Adrenal gland (tissue), 12 donors: ENCODE data around the gene LDAF1. TPM values are rescaled to one million over a fixed set of nuclear protein-coding genes. Genes with fewer than 3 reads are reported as not detected.
A peak's percentile ranks its signal among the peaks of the same experiment; 100 is the strongest.
"Not testable (repeated sequence)": the region's sequence is repeated elsewhere in the genome, so short reads cannot be mapped to it uniquely, and the experiment has no call there.

ENCODE experiments used
- DNase-seq, 7 donors: peaks; one replicate each; pipeline ENCODE4 v3.0.0-alpha.2; 2019 to 2020
- H3K27ac ChIP-seq, 5 donors: fragments of 200-600 bp; sonication (generic) in 4 of 5; 1 replicate in 3 of 5; 2 replicates in 2 of 5; pipeline versions ENCODE4 v1.5.1 to v1.8.0; 2016 to 2020; ENCODE audit warnings: mild to moderate bottlenecking in 1 of 5
- H3K27me3 ChIP-seq: fragments of 200-600 bp; 2 replicates; pipeline ENCODE4 v1.8.0; 2021
- H3K36me3 ChIP-seq, 2 donors: fragments of 200-600 bp; replicated peaks in 1 of 2; 1 replicate in 1 of 2; 2 replicates in 1 of 2; pipeline versions ENCODE4 v1.5.1 to v1.8.0; 2018 to 2022
- H3K4me1 ChIP-seq, 2 donors: fragments of 200-600 bp; replicated peaks in 1 of 2; 1 replicate in 1 of 2; 2 replicates in 1 of 2; pipeline versions ENCODE4 v1.5.1 to v1.8.0; 2018 to 2021
- H3K4me3 ChIP-seq, 4 donors: fragments of 200-600 bp; sonication (generic) in 3 of 4; one replicate each; pipeline ENCODE4 v1.5.1; 2016 to 2018
- H3K9me3 ChIP-seq, 3 donors: fragments of 200-600 bp; sonication (generic) in 1 of 3; replicated peaks in 1 of 3; 1 replicate in 2 of 3; 2 replicates in 1 of 3; pipeline versions ENCODE4 v1.5.1 to v1.8.0; 2016 to 2021
- POLR2A ChIP-seq, 2 donors: fragments of 450-650 bp; IDR thresholded peaks; one replicate each; pipeline ENCODE4 v1.6.1; 2017; ENCODE audit warnings: antibody characterized with exemption in 2 of 2, mild to moderate bottlenecking in 2 of 2, moderate library complexity in 1 of 2
- WGBS, 4 donors: extraction: QIAGEN DNeasy Blood & Tissue Kit in 2 of 4; methylation state at CpG; one replicate each; pipeline versions ENCODE4 v1.1.5 to v1.1.7; 2013 to 2017; 5-methylcytosine and 5-hydroxymethylcytosine counted together
- intact Hi-C, 2 donors: fragments of 100-400 bp; cut with DNase I; formaldehyde crosslinking; loops; one replicate each; pipeline versions ENCODE4 v1.14.1 to v1.15.0; 2022 to 2023
- polyA plus RNA-seq, 3 donors: library from polyadenylated mRNA; stranded (reverse); fragments of 200-250 nt in 2 of 3; fragments of 350-450 nt in 1 of 3; fragmentation: Illumina TruSeq in 1 of 3; extraction: RNeasy Lipid Tissue Mini Kit (QIAGEN cat#74804) in 1 of 3; gene quantifications; one replicate each; pipeline ENCODE4 v1.2.3, GENCODE V29; 2013 to 2014
- total RNA-seq, 9 donors: library from RNA; depleted of rRNA in 4 of 9; stranded (reverse); fragments of >200 nt in 4 of 9; fragments of 120-200 nt in 1 of 9; fragmentation: NEBNext Ultra II Directional in 1 of 9; extraction: Animal tissue kit (Norgen Biotek cat#: 25700) in 1 of 9; gene quantifications; one replicate each; pipeline versions ENCODE4 v1.1.0 to v1.2.4, GENCODE V29; 2013 to 2023
- TF ChIP-seq, protein P1 (sequence below), 6 experiments: fragments of 450-650 bp in 4 of 6; fragments of 200-600 bp in 2 of 6; sonication (generic) in 1 of 6; IDR thresholded peaks; 1 replicate in 5 of 6; 2 replicates in 1 of 6; pipeline versions ENCODE4 v1.5.1 to v1.8.0; 2016 to 2021; ENCODE audit warnings: antibody characterized with exemption in 6 of 6, mild to moderate bottlenecking in 2 of 6, moderate library complexity in 1 of 6
- donor health status: healthy with polysubstance abuse.
- donor health status: Bipolar disorder and iron deficiency.
- donor health status: DM: yes; HTN: yes; CAD: no.
- donor health status: DM: no; HTN: no; CAD: no.
- donor health status: DM: no; HTN: no; CAD: no.
- donor health status: DM: yes; HTN: yes; CAD: no.

The LDAF1 gene
- total and polyA plus RNA-seq, 12 donors, result 4.2 to 194 (median 49.4) TPM

DNA sequence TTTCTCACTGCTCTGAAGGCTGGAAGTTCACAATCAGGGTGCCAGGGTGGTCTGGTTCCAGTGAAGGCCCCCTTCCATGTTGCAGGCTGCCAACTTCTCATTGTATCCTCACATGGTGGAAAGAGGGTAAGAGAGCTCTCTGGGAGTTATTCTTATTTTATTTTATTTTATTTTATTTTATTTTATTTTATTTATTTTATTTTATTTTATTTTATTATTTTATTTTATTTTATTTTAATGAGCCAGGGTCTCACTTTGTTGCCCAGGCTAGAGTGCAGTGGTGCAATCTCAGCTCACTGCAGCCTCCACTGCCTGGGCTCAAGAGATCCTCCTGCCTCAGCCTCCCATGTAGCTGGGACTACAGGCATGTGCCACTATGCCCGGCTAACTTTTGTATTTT, 2.5 kb upstream of the LDAF1 start:
- intact Hi-C loops, result loop anchor here (10.0 kb wide), 3 partner anchors 139 to 1169 kb away; no protein-coding TSS in a partner anchor
- WGBS, 4 donors, result 25 to 47% (median 45%) methylated on average over 1 of the region's 1 CpG

GRCh38 chr16:21156767-21157467, 1.6 kb upstream of the LDAF1 start:
- Histone ChIP-seq H3K4me1 (peaks cover 33 to 36% of the 10 kb centered on the region in 2 donors), H3K4me3 (no peak overlapping the region), H3K27ac (no peak overlapping the region), H3K27me3 (no peaks in the 10 kb centered on the region), H3K36me3 (no peaks in the 10 kb centered on the region), H3K9me3 (no peaks in the 10 kb centered on the region)
- peak in 6 of 7 donors; percentile 26 to 59 (median 40) for DNase-seq
- intact Hi-C loops, result loop anchor here (10.0 kb wide), 3 partner anchors 138 to 1168 kb away; no protein-coding TSS in a partner anchor
- WGBS, 4 donors, result 41 to 47% (median 46%) methylated on average over 6 of the region's 6 CpGs
- TF ChIP-seq, protein P1, sequence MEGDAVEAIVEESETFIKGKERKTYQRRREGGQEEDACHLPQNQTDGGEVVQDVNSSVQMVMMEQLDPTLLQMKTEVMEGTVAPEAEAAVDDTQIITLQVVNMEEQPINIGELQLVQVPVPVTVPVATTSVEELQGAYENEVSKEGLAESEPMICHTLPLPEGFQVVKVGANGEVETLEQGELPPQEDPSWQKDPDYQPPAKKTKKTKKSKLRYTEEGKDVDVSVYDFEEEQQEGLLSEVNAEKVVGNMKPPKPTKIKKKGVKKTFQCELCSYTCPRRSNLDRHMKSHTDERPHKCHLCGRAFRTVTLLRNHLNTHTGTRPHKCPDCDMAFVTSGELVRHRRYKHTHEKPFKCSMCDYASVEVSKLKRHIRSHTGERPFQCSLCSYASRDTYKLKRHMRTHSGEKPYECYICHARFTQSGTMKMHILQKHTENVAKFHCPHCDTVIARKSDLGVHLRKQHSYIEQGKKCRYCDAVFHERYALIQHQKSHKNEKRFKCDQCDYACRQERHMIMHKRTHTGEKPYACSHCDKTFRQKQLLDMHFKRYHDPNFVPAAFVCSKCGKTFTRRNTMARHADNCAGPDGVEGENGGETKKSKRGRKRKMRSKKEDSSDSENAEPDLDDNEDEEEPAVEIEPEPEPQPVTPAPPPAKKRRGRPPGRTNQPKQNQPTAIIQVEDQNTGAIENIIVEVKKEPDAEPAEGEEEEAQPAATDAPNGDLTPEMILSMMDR (IDR thresholded peaks at IDR 0.05), result peak; percentile 23 to 71 (median 61)
- no peak for TF ChIP-seq POLR2A (IDR thresholded peaks at IDR 0.05)

More for the DNA sequence above, 2.5 kb upstream of the LDAF1 start:
- H3K36me3 ChIP-seq, H3K9me3 ChIP-seq, H3K4me3 ChIP-seq, H3K27me3 ChIP-seq, H3K27ac ChIP-seq, DNase-seq: not testable (repeated sequence)
- peaks cover 24 to 27% of the 10 kb centered on the region in 2 donors for H3K4me1 ChIP-seq

- no peaks in the 10 kb centered on the region for H3K27me3 ChIP-seq
- peak overlapping the region in 1 of 4 donors; percentile 65 for H3K4me3 ChIP-seq
- no peak for DNase-seq
- no peaks in the 10 kb centered on the region for H3K36me3 ChIP-seq
- H3K4me1 ChIP-seq, result peaks cover 39 to 43% of the 10 kb centered on the region in 2 donors
- H3K27ac ChIP-seq, result peak overlapping the region in 3 of 5 donors; percentile 58 to 82 (median 67)
- no peaks in the 10 kb centered on the region for H3K9me3 ChIP-seq
- intact Hi-C loops, result loop anchor here (10.0 kb wide), 3 partner anchors 137 to 1167 kb away; no protein-coding TSS in a partner anchor
- TF ChIP-seq POLR2A (IDR thresholded peaks at IDR 0.05), result no peak
- TF ChIP-seq, protein P1 (IDR thresholded peaks at IDR 0.05), result no peak
- WGBS, 4 donors, result 58 to 73% (median 62%) methylated on average over 5 of the region's 5 CpGs
These were observed 842 bp upstream of the LDAF1 start for GRCh38 chr16:21157632-21158031.

- TF ChIP-seq POLR2A (IDR thresholded peaks at IDR 0.05), result no peak
- TF ChIP-seq, protein P1 (IDR thresholded peaks at IDR 0.05), result no peak
- peak in 6 of 7 donors; percentile 13 to 57 (median 30) for DNase-seq
- intact Hi-C loops, result loop anchor here (10.0 kb wide), 3 partner anchors 135 to 1165 kb away; no protein-coding TSS in a partner anchor
These were observed 942 bp downstream of the LDAF1 start for GRCh38 chr16:21159281-21159951.

More at GRCh38 chr16:21159281-21159951, 942 bp downstream of the LDAF1 start:
- no peaks in the 10 kb centered on the region for H3K27me3 ChIP-seq
- peak overlapping the region in 3 of 4 donors; percentile 65 to 82 (median 69) for H3K4me3 ChIP-seq
- WGBS, 4 donors, result 17 to 33% (median 31%) methylated on average over 12 to 27 of the region's 27 CpGs
- peak overlapping the region in 4 of 5 donors; percentile 10 to 82 (median 50) for H3K27ac ChIP-seq
- no peaks in the 10 kb centered on the region for H3K9me3 ChIP-seq
- H3K4me1 ChIP-seq, result peaks cover 52 to 61% of the 10 kb centered on the region in 2 donors
- H3K36me3 ChIP-seq, result peaks cover 0 to 5% of the 10 kb centered on the region in 2 donors
